PC-9 (cell line): ENCODE results near the gene PHC2.

ENCODE experiments used
- EZH2 ChIP-seq: fragments of 200-600 bp; sonication (generic); IDR thresholded peaks from 2 replicates; pipeline ENCODE4 v1.8.0; 2017; ENCODE audit warnings: antibody characterized with exemption, low read depth
- TF ChIP-seq, protein P1 (sequence below): fragments of 200-600 bp; sonication (generic); conservative IDR thresholded peaks from 2 replicates; pipeline ENCODE4 v1.6.1; 2017; ENCODE audit warnings: mixed run types, antibody characterized with exemption, mild to moderate bottlenecking, moderate library complexity

GRCh38 chr1:33336580-33336979, 94.3 kb downstream of the PHC2 start:
- TF ChIP-seq, protein P1, sequence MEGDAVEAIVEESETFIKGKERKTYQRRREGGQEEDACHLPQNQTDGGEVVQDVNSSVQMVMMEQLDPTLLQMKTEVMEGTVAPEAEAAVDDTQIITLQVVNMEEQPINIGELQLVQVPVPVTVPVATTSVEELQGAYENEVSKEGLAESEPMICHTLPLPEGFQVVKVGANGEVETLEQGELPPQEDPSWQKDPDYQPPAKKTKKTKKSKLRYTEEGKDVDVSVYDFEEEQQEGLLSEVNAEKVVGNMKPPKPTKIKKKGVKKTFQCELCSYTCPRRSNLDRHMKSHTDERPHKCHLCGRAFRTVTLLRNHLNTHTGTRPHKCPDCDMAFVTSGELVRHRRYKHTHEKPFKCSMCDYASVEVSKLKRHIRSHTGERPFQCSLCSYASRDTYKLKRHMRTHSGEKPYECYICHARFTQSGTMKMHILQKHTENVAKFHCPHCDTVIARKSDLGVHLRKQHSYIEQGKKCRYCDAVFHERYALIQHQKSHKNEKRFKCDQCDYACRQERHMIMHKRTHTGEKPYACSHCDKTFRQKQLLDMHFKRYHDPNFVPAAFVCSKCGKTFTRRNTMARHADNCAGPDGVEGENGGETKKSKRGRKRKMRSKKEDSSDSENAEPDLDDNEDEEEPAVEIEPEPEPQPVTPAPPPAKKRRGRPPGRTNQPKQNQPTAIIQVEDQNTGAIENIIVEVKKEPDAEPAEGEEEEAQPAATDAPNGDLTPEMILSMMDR, result no peak
- no peak for TF ChIP-seq EZH2
